Keratinocyte (primary cell): Measurements from ENCODE around the gene STK17A.

Source experiments
- EZH2 ChIP-seq: IDR thresholded peaks from one replicate; pipeline ENCODE4 v1.6.1; 2012; ENCODE audit warnings: inconsistent platforms, mild to moderate bottlenecking, low read length, moderate library complexity
- TF ChIP-seq, protein P1 (sequence below), 3 experiments: IDR thresholded peaks in 1 of 3; conservative IDR thresholded peaks in 1 of 3; optimal IDR thresholded peaks in 1 of 3; 2 replicates in 2 of 3; 3 replicates in 1 of 3; pipeline versions ENCODE3 to v1.5.1; 2011; ENCODE audit warnings: low read length in 3 of 3, mild to moderate bottlenecking in 3 of 3, moderate library complexity in 2 of 3, control low read depth in 1 of 3, inconsistent platforms in 1 of 3; ENCODE audit not compliant: insufficient read depth in 2 of 3; ENCODE audit errors: extremely low read depth in 1 of 3

DNA sequence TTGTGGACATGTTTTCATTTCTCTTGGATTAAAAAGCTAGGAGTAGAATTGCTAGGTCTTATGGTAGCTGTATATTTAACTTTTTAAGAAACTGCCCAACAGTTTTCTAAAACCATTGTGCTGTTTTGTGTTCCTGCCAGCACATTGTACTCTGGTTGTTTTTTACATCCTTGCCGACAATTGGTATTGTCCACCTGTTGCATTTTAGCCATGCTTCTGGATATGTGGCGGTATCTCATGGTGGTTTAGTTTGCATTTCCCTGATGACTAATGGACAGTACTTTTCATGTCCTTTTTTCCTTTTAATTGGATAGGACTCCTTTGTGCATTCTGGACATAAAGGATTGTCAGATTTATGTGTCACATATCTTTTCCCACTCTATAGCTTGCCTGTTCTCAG, 45.5 kb downstream of the STK17A start:
- TF ChIP-seq, protein P1, sequence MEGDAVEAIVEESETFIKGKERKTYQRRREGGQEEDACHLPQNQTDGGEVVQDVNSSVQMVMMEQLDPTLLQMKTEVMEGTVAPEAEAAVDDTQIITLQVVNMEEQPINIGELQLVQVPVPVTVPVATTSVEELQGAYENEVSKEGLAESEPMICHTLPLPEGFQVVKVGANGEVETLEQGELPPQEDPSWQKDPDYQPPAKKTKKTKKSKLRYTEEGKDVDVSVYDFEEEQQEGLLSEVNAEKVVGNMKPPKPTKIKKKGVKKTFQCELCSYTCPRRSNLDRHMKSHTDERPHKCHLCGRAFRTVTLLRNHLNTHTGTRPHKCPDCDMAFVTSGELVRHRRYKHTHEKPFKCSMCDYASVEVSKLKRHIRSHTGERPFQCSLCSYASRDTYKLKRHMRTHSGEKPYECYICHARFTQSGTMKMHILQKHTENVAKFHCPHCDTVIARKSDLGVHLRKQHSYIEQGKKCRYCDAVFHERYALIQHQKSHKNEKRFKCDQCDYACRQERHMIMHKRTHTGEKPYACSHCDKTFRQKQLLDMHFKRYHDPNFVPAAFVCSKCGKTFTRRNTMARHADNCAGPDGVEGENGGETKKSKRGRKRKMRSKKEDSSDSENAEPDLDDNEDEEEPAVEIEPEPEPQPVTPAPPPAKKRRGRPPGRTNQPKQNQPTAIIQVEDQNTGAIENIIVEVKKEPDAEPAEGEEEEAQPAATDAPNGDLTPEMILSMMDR (optimal IDR thresholded peaks at IDR 0.05 in 1 of 3, IDR thresholded peaks at IDR 0.05 in 1 of 3, conservative IDR thresholded peaks at IDR 0.05 in 1 of 3; ENCODE audit: extremely low read depth in 1 of 3, insufficient read depth in 2 of 3, low read length in 3 of 3): no peak
- no peak for TF ChIP-seq EZH2
